Loucy (cell line): ENCODE results near the gene APLF.
"Not testable (repeated sequence)": the region's sequence is repeated elsewhere in the genome, so short reads cannot be mapped to it uniquely, and the experiment has no call there.

ENCODE experiments used
- CTCF ChIP-seq: fragments of 200-600 bp; sonication (generic); conservative IDR thresholded peaks from 2 replicates; pipeline ENCODE4 v1.5.1; 2014; ENCODE audit warnings: mild to moderate bottlenecking, antibody characterized with exemption, low read length
- EZH2phosphoT487 ChIP-seq: fragments of 200-600 bp; IDR thresholded peaks from 2 replicates; pipeline ENCODE4 v1.6.1; 2018; ENCODE audit warnings: antibody characterized with exemption, mild to moderate bottlenecking, moderate library complexity, borderline replicate concordance

GRCh38 chr2:68600495-68600894 is 133.1 kb downstream of the APLF start:
- TF ChIP-seq EZH2phosphoT487, CTCF: not testable (repeated sequence)
